Transverse colon (tissue), 4 donors: ENCODE results near the gene GP1BB. TPM values are rescaled to one million over a fixed set of nuclear protein-coding genes. Genes with fewer than 3 reads are reported as not detected.
A peak's percentile ranks its signal among the peaks of the same experiment; 100 is the strongest.

Experiments
- DNase-seq: peaks from one replicate; pipeline ENCODE4 v3.0.0-alpha.2; 2019
- H3K27ac ChIP-seq, 4 donors: fragments of 200-600 bp; sonication (generic); 2 replicates each; pipeline ENCODE4 v1.5.1; 2016 to 2018; ENCODE audit warnings: inconsistent platforms in 4 of 4
- H3K27me3 ChIP-seq: fragments of 200-600 bp; sonication (generic); 2 replicates; pipeline ENCODE4 v1.5.1; 2017; ENCODE audit warnings: inconsistent platforms
- H3K36me3 ChIP-seq, 4 donors: fragments of 200-600 bp; sonication (generic); 2 replicates each; pipeline ENCODE4 v1.5.1; 2017 to 2019; ENCODE audit warnings: inconsistent platforms in 4 of 4
- H3K4me1 ChIP-seq, 4 donors: fragments of 200-600 bp; sonication (generic); 2 replicates each; pipeline ENCODE4 v1.5.1; 2017 to 2020; ENCODE audit warnings: inconsistent platforms in 4 of 4
- H3K4me3 ChIP-seq, 4 donors: fragments of 200-600 bp; sonication (generic); 1 replicate in 1 of 4; 2 replicates in 3 of 4; pipeline versions ENCODE4 v1.5.1 to v1.6.1; 2017 to 2019; ENCODE audit warnings: inconsistent platforms in 4 of 4
- H3K9me3 ChIP-seq, 2 donors: fragments of 200-600 bp; sonication (generic); 2 replicates each; pipeline ENCODE4 v1.5.1; 2017 to 2019; ENCODE audit warnings: inconsistent platforms in 2 of 2
- EP300 ChIP-seq: sonication (generic); formaldehyde crosslinking; IDR thresholded peaks from one replicate; pipeline ENCODE4 v1.6.1; 2017; ENCODE audit warnings: antibody characterized with exemption, low read depth
- POLR2A ChIP-seq: fragments of 450-650 bp; IDR thresholded peaks from one replicate; pipeline ENCODE4 v1.6.1; 2016; ENCODE audit warnings: antibody characterized with exemption, mild to moderate bottlenecking, moderate library complexity
- POLR2AphosphoS5 ChIP-seq, 3 donors: sonication (generic); formaldehyde crosslinking; IDR thresholded peaks; one replicate each; pipeline ENCODE4 v1.6.1; 2016; ENCODE audit warnings: antibody characterized with exemption in 3 of 3
- WGBS, 2 donors: methylation state at CpG; one replicate each; pipeline ENCODE4 v1.1.5; 2018; ENCODE audit warnings: low coverage in 1 of 2; 5-methylcytosine and 5-hydroxymethylcytosine counted together
- in situ Hi-C, 4 donors: fragments of 200-750 bp; cut with MboI; loops; one replicate each; pipeline versions ENCODE4 v1.15.0 to v1.15.1; 2017; ENCODE audit warnings: low sequenced_read_pairs in 3 of 4, low pct_ligation_motif_present in 1 of 4, low pct_unique_long_range_greater_than_20kb in 1 of 4
- intact Hi-C: fragments of 100-400 bp; cut with DNase I; formaldehyde crosslinking; loops from one replicate; pipeline ENCODE4 v1.15.1; 2023; ENCODE audit warnings: low total_unique reads
- total RNA-seq, 4 donors: library from RNA; depleted of rRNA; stranded (reverse); fragments of >200 nt; gene quantifications; one replicate each; pipeline ENCODE4 v1.1.0, GENCODE V29; 2016
- TF ChIP-seq, protein P1 (sequence below), 5 experiments: fragments of 200-600 bp in 3 of 5; fragments of 450-650 bp in 2 of 5; sonication (generic) in 3 of 5; IDR thresholded peaks; 1 replicate in 2 of 5; 2 replicates in 3 of 5; pipeline ENCODE4 v1.5.1; 2016 to 2017; ENCODE audit warnings: antibody characterized with exemption in 5 of 5, inconsistent platforms in 3 of 5, mild to moderate bottlenecking in 2 of 5, moderate library complexity in 1 of 5

Gene GP1BB
- total RNA-seq, 4 donors from 2014 or later = 0.41 to 10.3 (median 1.8) TPM

GRCh38 chr22:19714312-19715187 lies 8.8 kb upstream of the GP1BB start, which contains the start of gene SEPTIN5:
TSS of gene SEPTIN5 (plus strand) at chr22:19714503. CDS start at chr22:19714589, 86 bp downstream.
- H3K9me3 ChIP-seq = no peaks in the 10 kb centered on the region
- H3K4me3 ChIP-seq = peak within 1 kb of the TSS; percentile 22 to 66 (median 46)
- intact Hi-C loops = no loop called here
- in situ Hi-C loops = no loop called here
- no peaks in the 10 kb centered on the region for H3K36me3 ChIP-seq
- peaks cover 6 to 34% (median 23%) of the 10 kb centered on the region in 4 donors for H3K4me1 ChIP-seq
- H3K27me3 ChIP-seq = peaks cover 58% of the 10 kb centered on the region
- WGBS, 2 donors = 3% methylated on average over 46 of the region's 106 CpGs; no CpG with 5 or more reads in 1 of the 2 donors
- TF ChIP-seq POLR2A (no peak), EP300 (no peak), POLR2AphosphoS5 (IDR thresholded peaks at IDR 0.05) (no peak)
- TF ChIP-seq, protein P1, sequence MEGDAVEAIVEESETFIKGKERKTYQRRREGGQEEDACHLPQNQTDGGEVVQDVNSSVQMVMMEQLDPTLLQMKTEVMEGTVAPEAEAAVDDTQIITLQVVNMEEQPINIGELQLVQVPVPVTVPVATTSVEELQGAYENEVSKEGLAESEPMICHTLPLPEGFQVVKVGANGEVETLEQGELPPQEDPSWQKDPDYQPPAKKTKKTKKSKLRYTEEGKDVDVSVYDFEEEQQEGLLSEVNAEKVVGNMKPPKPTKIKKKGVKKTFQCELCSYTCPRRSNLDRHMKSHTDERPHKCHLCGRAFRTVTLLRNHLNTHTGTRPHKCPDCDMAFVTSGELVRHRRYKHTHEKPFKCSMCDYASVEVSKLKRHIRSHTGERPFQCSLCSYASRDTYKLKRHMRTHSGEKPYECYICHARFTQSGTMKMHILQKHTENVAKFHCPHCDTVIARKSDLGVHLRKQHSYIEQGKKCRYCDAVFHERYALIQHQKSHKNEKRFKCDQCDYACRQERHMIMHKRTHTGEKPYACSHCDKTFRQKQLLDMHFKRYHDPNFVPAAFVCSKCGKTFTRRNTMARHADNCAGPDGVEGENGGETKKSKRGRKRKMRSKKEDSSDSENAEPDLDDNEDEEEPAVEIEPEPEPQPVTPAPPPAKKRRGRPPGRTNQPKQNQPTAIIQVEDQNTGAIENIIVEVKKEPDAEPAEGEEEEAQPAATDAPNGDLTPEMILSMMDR (IDR thresholded peaks at IDR 0.05) = no peak
- no peak for DNase-seq
- no peak within 1 kb of the TSS for H3K27ac ChIP-seq

DNA sequence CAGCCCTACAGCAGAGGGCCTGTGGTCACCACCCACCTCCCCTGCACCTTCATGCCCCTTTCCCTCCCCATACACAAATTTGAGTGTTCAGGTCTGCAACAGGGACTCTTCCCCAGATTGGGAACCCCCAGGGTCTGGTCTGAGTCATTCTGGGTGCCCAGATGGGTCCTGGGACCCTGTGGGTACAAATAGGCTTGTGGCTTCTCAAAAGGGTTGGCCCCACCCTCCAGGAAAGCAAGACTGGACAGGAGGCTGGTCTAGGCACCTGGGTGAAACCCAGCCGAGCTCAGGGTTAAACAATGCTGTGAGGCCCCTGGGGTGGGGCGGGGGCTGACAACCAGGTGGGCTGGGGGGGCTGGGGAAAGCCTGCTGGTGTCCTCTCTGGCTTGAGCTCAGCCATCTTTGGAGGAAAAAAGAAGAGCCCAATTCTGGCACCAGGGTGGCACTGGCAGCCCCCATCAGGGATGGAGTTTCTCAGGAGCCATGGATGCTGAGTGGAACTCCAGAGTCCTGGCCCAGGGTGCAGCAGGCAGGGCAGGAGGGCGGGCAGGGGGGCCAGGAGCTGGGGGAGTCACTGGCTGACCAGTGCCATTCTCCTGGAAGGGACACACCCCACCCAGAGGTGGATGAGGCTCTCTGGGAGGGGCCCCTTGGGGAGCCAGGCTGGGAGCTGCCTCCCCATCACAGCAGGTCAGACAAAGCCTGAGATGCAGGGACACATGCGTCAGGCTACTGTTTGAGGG lies 8.0 kb upstream of the GP1BB start:
- Histone ChIP-seq H3K27me3 (peaks cover 66% of the 10 kb centered on the region), H3K27ac (no peak overlapping the region), H3K9me3 (no peaks in the 10 kb centered on the region), H3K36me3 (no peaks in the 10 kb centered on the region), H3K4me1 (peaks cover 6 to 34% (median 23%) of the 10 kb centered on the region in 4 donors), H3K4me3 (peak overlapping the region in 2 of 4 donors; percentile 54 to 66)
- 73% methylated on average over 4 of the region's 4 CpGs; no CpG with 5 or more reads in 1 of the 2 donors for WGBS, 2 donors
- in situ Hi-C loops = no loop called here
- no peak for TF ChIP-seq POLR2AphosphoS5 (IDR thresholded peaks at IDR 0.05)
- TF ChIP-seq EP300 = no peak
- TF ChIP-seq, protein P1 (IDR thresholded peaks at IDR 0.05) = no peak
- no peak for TF ChIP-seq POLR2A
- intact Hi-C loops = no loop called here
- no peak for DNase-seq

- Histone ChIP-seq H3K4me3 (no peak overlapping the region), H3K27me3 (peaks cover 75% of the 10 kb centered on the region), H3K36me3 (no peaks in the 10 kb centered on the region), H3K9me3 (no peaks in the 10 kb centered on the region), H3K4me1 (peaks cover 6 to 34% (median 23%) of the 10 kb centered on the region in 4 donors), H3K27ac (no peak overlapping the region)
- in situ Hi-C loops (no loop called here), intact Hi-C loops (loop anchor here (2.0 kb wide), 1 partner anchor 37 kb away; no protein-coding TSS in a partner anchor)
- WGBS, 2 donors = 80 to 85% methylated on average over 2 to 11 of the region's 11 CpGs
- no peak for DNase-seq
- TF ChIP-seq POLR2A (no peak), POLR2AphosphoS5 (IDR thresholded peaks at IDR 0.05) (no peak), EP300 (no peak)
- TF ChIP-seq, protein P1 (IDR thresholded peaks at IDR 0.05) = no peak
Observed at GRCh38 chr22:19716041-19716828, 7.1 kb upstream of the GP1BB start.
